Right hindlimb (tissue), 1 donor: Measurements from ENCODE around the gene PPAN.

Source experiments
- DNase-seq: peaks from one replicate; pipeline ENCODE4 v3.0.0-alpha.2; 2018

PPAN gene

DNA sequence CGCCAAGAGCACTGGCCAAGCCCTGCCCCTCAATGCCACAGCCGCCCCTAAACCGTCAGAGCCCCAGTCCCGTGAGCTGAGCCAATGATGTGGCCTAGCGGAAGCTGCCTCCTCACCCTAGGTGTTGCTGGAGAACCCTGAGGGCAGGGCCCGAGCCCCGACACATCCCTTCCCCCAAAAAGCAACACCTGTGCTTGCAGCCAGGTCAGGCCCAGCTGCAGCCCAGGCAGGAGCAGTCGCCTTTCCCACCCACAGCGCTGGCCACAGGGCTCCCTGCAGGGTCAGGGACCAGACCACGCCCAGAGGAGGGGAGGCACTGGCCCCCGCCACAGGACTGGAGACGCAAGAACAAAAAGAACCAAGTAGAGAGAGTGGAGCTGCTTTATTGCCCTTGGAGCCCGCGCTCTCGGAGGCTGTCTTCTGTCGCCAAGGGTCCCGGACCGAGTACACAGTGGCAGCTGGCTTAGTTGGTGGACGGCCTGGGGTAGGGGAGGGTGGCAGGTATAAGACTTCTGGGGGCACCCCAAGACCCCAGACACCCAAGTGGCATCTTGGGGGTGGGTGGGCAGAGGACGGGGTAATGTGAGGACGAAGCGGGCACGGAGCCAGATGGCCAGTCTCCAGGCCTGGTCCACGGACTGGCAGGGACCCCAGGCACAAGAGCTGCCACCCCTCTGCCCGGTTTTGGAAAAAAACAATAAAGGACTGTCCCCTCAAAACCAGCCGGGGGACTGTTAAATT is 8.7 kb downstream of the PPAN start:
- peak; percentile 36 for DNase-seq

GRCh38 chr19:10115392-10116084 is 9.4 kb downstream of the PPAN start:
- peak; percentile 31 for DNase-seq

DNA sequence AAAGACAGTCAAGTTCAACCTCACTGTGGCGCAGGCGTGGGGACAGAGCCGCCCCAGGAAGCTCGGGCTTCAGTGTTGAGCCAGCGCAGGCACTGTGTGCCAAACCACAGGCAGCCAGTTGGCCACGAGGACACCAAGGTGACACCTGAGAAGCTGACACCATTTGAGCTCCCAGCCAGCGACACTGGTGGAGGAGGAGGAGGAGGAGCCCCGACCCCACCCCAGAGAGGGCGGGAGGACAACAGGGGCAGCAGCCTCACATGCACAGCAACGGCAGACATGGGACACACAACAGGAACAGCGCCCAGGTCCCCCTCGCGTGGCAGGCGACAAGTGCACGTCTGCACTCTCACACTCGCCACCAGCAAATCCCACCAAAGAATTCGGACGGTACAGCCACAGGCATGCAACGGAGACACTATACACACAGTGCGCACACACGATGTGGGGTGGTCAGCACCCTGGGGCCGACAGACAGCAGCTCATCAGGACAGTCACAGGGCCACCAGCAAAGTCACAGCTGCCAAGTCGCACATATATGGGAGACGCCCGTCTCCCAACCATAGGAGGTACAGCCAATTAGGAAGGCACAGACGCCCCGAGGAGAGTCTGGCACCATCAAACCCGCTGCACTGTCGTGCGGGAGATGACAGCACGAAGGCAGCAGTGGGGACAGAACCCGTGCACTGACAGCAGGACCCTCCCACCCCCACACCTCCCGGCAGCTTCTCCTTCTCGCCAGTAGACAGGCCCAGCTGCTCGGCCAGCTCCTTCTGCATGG is 10.1 kb downstream of the PPAN start:
- peak; percentile 28 for DNase-seq

DNA sequence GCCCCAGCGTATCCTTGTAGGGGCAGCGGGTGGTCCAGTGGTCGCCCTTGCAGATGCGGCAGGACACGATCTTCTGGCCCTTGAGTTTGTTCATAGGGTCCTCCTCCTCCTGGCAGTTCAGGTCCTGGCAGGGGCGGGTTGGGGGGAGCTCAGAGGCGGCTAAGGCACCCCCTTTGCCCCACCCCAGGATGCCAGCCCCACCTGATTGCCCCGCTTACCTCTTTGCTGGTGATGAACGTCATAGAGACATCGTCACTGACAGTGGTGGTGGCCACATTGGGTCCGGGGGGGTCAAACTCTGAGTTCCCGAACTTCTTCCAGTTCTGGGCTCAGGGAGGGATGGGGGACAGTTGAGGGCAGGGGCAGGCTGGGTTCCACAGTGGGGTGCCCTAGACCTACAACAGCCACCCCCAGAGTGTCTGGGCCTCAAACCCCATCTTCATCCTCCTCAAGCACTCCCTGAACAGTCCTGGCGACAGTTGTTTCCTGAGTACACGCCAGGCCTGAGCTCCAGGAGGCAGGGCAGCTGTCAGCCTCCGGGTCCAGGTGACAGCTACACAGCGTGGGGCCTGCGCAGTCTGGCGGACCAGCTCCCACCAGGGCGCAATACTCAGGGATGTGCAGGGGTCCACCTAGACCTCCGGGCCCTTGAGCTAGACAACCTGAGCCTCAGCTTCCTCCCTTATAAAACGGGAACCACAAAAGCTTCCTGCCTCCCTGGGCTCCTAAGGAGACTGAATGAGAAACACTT is 10.9 kb downstream of the PPAN start:
- DNase-seq = peak; percentile 17

- no peak for DNase-seq
Observed at GRCh38 chr19:10118960-10119359, 12.8 kb downstream of the PPAN start.

DNA sequence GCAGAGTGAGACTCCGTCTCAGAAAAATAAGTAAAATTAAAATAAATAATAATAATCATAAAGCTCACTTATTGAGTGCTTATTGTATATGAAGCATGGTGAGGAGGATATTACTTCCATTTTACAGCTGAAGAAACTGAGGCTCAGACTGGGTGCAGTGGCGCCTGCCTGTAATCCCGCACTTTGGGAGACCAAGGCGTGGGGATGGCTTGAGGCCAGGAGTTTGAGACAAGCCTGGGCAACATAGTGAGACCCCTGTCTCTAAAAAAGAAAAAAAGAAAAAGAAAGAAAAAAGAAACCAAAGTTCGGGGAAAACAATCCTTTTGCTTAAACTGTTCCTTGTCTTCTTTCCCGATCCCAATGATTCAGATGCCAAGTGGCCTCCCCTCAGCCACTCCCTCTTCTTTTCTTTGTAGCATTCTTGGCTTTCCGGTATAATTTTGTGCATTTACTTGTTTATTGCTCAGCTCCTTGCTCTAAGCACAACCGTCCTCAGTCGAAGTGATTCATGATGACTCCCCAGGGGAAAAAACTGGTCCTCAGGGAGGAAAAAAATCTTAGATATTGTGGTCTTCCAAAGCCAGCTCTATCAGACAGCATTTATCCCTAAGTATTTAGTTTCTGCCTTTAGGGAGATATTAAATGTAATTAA is 14.5 kb downstream of the PPAN start:
- DNase-seq = peak; percentile 36

- DNase-seq = peak; percentile 19
Observed at GRCh38 chr19:10122045-10122444, 15.9 kb downstream of the PPAN start.

DNA sequence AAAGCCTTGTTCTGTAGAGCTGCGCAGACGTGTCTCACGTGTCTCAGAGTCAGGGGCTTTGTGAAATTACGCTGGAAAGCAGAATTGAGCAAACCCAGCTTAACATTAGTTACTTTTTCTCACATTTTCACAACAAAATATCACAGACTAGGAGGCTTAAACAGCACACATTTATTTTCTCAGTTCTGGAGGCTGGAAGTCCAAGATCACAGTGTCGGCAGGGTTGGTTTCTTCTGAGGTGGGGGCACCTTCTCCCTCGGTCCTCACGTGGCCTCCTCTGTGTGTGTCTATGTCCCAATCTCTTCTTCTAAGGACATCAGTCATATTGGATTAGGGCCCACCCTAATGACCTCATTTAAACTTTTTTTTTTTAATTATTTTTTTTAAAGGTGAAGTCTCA is 18.3 kb downstream of the PPAN start:
- no peak for DNase-seq

- no peak for DNase-seq
Observed at GRCh38 chr19:10126213-10126639, 20.1 kb downstream of the PPAN start.

GRCh38 chr19:10132905-10133304 is 26.7 kb downstream of the PPAN start:
- DNase-seq = no peak

GRCh38 chr19:10133596-10133995 is 27.4 kb downstream of the PPAN start:
- DNase-seq = no peak

DNA sequence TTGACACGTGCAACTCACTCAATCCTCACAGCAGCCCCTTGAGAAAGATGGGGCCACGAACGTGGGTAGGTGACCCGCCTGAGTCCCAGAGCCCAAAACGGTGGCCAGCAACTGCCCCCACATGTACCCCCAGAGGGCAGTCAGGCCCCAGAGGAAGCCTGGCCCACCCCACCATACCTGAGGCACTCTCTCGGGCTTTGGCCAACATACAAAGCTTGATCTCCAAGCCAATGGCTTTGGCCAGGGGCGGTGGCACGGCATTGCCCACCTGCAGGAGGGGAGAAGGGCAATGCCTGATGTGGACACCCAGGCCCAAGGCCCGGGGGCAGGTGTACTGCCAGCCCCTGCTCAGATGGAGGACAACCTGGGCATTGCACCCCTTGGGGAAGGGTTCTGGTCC is 27.9 kb downstream of the PPAN start:
- DNase-seq = no peak

- no peak for DNase-seq
Observed at GRCh38 chr19:10135551-10136334, 29.6 kb downstream of the PPAN start.

GRCh38 chr19:10136936-10137335 is 30.8 kb downstream of the PPAN start:
- DNase-seq = no peak

DNA sequence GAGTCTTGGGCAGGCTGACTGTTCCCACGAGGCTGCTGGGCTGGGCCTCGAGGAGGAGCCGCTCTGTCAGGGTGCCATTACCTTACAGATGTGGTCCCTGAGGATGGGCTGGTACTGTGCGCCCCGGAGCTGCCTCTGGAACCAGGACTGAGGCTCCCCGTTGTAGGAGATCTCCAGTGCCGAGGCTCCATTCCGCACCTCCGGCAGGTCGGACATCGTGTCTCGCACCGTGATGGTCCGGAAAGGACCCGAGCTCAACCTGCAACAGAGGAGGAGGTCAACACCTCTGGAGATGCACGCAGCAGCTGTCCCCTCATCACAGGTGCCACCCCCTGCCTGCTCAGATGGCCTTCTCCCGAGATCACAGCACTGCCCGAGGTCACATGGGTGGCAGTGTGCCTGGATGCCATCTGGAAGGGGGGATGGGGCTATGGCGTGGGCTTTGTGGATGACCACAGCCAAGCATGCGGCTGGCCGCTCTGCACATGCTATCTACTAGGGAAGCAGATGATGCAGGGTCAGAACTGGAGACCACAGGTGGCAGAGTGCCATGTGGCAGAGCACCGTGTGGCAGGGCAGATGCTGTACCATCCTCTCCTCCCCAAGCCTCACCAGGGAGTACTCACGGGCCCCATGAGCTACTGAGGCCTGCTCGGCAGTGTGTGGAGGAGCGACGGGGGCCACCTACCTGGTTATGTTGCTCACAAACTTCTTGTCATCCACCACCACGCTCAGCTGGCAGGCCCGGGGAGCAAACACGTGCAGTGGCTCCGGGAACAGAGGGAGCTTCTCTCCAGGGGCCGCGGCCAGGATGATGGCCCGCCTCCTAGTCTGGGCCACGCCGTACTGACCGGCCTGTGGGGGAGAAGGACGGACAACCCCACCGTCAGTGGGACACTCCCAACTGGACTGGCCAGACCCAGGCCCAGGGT is 31.9 kb downstream of the PPAN start:
- DNase-seq = no peak

- DNase-seq = no peak
Observed at GRCh38 chr19:10138879-10139795, 33.0 kb downstream of the PPAN start.

DNA sequence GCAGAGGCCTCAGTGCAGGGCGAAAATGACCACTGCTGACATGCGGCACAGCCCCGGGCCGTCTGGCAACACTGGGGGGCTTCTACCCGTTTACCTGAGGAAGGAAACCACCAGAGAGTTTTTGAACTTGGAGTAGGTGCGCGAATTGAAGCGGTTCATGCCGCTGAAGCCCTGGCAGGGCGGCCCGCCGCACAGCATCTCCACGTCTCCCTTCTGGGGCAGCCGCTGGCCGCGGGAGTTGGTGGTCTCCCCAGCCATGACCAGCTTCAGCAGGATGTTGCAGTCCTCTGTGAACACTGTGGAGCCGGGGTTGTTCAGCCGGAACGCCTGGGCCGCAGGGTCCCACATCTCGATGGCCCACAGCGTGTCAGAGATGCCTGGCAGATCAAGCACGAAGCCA is 33.8 kb downstream of the PPAN start:
- no peak for DNase-seq

GRCh38 chr19:10141479-10141878 is 35.3 kb downstream of the PPAN start:
- DNase-seq = no peak

DNA sequence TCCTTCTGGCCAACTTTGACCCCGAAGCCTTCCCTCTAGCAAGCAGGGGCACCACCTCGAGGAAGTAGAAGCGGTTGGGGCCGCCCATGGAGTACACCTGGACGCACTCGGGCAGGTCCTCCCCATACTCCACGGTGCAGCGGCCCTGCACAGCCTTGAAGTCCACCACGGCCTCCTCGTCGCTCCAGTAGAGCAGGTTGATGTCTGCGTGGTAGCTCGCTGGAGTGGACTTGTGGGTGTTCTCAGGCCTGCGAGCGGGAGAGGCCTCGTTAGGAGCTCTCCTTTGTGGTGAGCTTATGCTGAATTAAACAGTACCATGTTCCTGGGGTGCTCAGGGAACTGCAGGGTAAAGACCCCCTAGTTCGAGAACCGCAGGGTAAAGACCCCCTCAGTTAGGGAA is 35.8 kb downstream of the PPAN start:
- no peak for DNase-seq
